ENCODE measurements around the gene AGO3.

Gene AGO3

DNA sequence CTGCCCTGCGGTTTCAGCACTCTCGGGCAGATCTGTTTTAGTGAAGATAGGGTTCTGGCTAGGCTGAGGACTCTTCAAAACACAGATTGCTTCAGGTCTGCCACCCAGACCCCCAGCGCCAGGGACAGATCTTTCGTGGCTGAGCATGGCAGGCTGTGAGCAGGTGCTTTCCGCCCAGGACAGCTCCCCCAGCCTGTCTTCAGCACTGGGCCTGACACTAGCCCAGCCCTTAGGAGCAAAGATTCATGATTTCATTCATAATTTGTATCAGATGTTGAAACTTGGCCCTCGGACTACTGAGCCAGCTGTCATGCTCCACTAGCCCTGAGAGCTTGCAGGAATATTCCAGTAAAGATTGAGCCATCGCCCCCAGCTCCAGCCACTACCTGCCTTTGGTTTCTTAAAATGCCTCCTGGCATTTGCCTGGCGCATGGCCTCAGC lies 163.7 kb downstream of the AGO3 start:
- peaks cover under 1% of the 10 kb centered on the region for H3K79me2 ChIP-seq (ENCODE audit: control insufficient read depth, insufficient read depth, low read length, poor library complexity)
- H3K14ac ChIP-seq (ENCODE audit: low read length), result no peak overlapping the region
- H3K4me3 ChIP-seq (ENCODE audit: low read depth, low read length), result no peak overlapping the region
- H4K12ac ChIP-seq (ENCODE audit: low read depth, low read length), result no peak overlapping the region
- H3K9me3 ChIP-seq (ENCODE audit: insufficient read depth, low read depth, low read length), result no peaks in the 10 kb centered on the region
- H3K4me1 ChIP-seq (ENCODE audit: control insufficient read depth in 1 of 2, insufficient read depth in 2 of 2, low read length in 2 of 2), result peaks cover under 1 to 1% of the 10 kb centered on the region in 2 experiments
- H3K4me2 ChIP-seq (ENCODE audit: low read length), result no peak overlapping the region
- H2AFZ ChIP-seq (ENCODE audit: insufficient read depth, low read length, poor library complexity), result no peak overlapping the region
- H3K18ac ChIP-seq (ENCODE audit: low read length), result no peak overlapping the region
- H2BK120ac ChIP-seq (ENCODE audit: insufficient read depth, low read length, poor library complexity), result no peak overlapping the region
- peaks cover 43 to 45% of the 10 kb centered on the region in 2 experiments for H3K36me3 ChIP-seq (ENCODE audit: control insufficient read depth in 1 of 2, insufficient read depth in 2 of 2, low read length in 2 of 2)
- H3K4ac ChIP-seq (ENCODE audit: low read depth, low read length), result no peak overlapping the region
- H4K8ac ChIP-seq (ENCODE audit: low read depth, low read length), result no peak overlapping the region
- no peak overlapping the region for H4K91ac ChIP-seq (ENCODE audit: low read depth, low read length)
- DNase-seq, result no peak
- no peaks in the 10 kb centered on the region for H3K79me1 ChIP-seq (ENCODE audit: low read length)
- H3K27ac ChIP-seq (ENCODE audit: low read depth, low read length), result no peak overlapping the region
- H3K9ac ChIP-seq (ENCODE audit: low read length), result no peak overlapping the region
- H2AK5ac ChIP-seq (ENCODE audit: low read length), result no peak overlapping the region
- no peak overlapping the region for H2BK12ac ChIP-seq (ENCODE audit: low read length)
- no peak overlapping the region for H2BK5ac ChIP-seq (ENCODE audit: low read depth, low read length, poor library complexity)
- H3K23ac ChIP-seq (ENCODE audit: low read length), result no peak overlapping the region
- WGBS (ENCODE audit: extremely low coverage, insufficient coverage, insufficient read length), result no CpG with 5 or more reads among the region's 8 CpGs
- H3K27me3 ChIP-seq (ENCODE audit: insufficient read depth, low read length), result no peaks in the 10 kb centered on the region

DNA sequence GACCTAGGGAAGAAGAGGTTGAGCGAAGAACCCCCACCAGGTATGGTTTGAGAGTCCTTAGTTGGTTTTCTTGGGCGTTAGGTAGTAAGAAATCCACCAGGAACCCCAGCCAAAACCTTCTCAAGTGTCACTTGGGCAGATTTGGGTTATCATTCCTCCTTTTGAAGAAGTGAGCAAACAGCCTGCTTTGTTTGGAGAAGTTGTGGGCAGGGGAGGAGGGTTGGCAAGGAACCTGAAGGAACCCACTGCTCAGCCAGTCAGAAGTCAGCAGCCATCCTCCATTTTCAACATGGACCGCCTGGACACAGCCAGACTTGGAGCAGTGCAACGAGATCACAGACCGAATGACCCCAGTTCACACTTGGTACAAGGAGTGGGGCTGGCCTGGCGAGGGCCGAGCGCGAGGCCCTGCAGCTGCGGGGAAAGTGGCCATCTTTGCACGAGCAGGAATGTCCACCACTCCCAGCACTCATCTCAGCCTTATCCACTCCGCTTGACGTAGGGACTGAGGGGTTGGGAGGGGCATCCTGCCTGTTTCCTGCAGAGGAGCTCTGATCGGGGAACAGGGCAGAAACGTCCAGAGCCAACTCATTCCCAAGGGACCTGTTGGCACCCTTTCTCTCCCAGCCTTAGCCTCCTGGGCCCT lies 165.0 kb downstream of the AGO3 start:
- Histone ChIP-seq H3K4me1 (ENCODE audit: control insufficient read depth in 1 of 2, insufficient read depth in 2 of 2, low read length in 2 of 2) (no peaks in the 10 kb centered on the region), H4K12ac (ENCODE audit: low read depth, low read length) (no peak overlapping the region), H2BK5ac (ENCODE audit: low read depth, low read length, poor library complexity) (no peak overlapping the region), H3K14ac (ENCODE audit: low read length) (no peak overlapping the region), H3K4me3 (ENCODE audit: low read depth, low read length) (no peak overlapping the region), H3K9me3 (ENCODE audit: insufficient read depth, low read depth, low read length) (no peaks in the 10 kb centered on the region), H2BK12ac (ENCODE audit: low read length) (no peak overlapping the region), H3K79me2 (ENCODE audit: control insufficient read depth, insufficient read depth, low read length, poor library complexity) (no peaks in the 10 kb centered on the region), H3K18ac (ENCODE audit: low read length) (no peak overlapping the region), H3K4ac (ENCODE audit: low read depth, low read length) (no peak overlapping the region), H2AFZ (ENCODE audit: insufficient read depth, low read length, poor library complexity) (no peak overlapping the region), H3K4me2 (ENCODE audit: low read length) (no peak overlapping the region), H2BK120ac (ENCODE audit: insufficient read depth, low read length, poor library complexity) (no peak overlapping the region), H3K23ac (ENCODE audit: low read length) (no peak overlapping the region), H2AK5ac (ENCODE audit: low read length) (no peak overlapping the region), H3K79me1 (ENCODE audit: low read length) (no peaks in the 10 kb centered on the region), H3K9ac (ENCODE audit: low read length) (no peak overlapping the region), H3K36me3 (ENCODE audit: control insufficient read depth in 1 of 2, insufficient read depth in 2 of 2, low read length in 2 of 2) (peaks cover 43 to 45% of the 10 kb centered on the region in 2 experiments), H4K8ac (ENCODE audit: low read depth, low read length) (no peak overlapping the region), H3K27me3 (ENCODE audit: insufficient read depth, low read length) (no peaks in the 10 kb centered on the region), H3K27ac (ENCODE audit: low read depth, low read length) (no peak overlapping the region), H4K91ac (ENCODE audit: low read depth, low read length) (no peak overlapping the region)
- no CpG with 5 or more reads among the region's 15 CpGs for WGBS (ENCODE audit: extremely low coverage, insufficient coverage, insufficient read length)
- no peak for DNase-seq

GRCh38 chr1:36096500-36097432 lies 165.9 kb downstream of the AGO3 start:
- Histone ChIP-seq H3K79me2 (ENCODE audit: control insufficient read depth, insufficient read depth, low read length, poor library complexity) (no peaks in the 10 kb centered on the region), H3K36me3 (ENCODE audit: control insufficient read depth in 1 of 2, insufficient read depth in 2 of 2, low read length in 2 of 2) (peaks cover 36 to 37% of the 10 kb centered on the region in 2 experiments), H3K14ac (ENCODE audit: low read length) (no peak overlapping the region), H3K4ac (ENCODE audit: low read depth, low read length) (no peak overlapping the region), H2BK12ac (ENCODE audit: low read length) (no peak overlapping the region), H3K4me1 (ENCODE audit: control insufficient read depth in 1 of 2, insufficient read depth in 2 of 2, low read length in 2 of 2) (no peaks in the 10 kb centered on the region), H2AK5ac (ENCODE audit: low read length) (no peak overlapping the region), H3K4me3 (ENCODE audit: low read depth, low read length) (no peak overlapping the region), H3K4me2 (ENCODE audit: low read length) (no peak overlapping the region), H4K12ac (ENCODE audit: low read depth, low read length) (no peak overlapping the region), H2AFZ (ENCODE audit: insufficient read depth, low read length, poor library complexity) (no peak overlapping the region), H3K79me1 (ENCODE audit: low read length) (no peaks in the 10 kb centered on the region), H2BK120ac (ENCODE audit: insufficient read depth, low read length, poor library complexity) (no peak overlapping the region), H2BK5ac (ENCODE audit: low read depth, low read length, poor library complexity) (no peak overlapping the region), H3K23ac (ENCODE audit: low read length) (no peak overlapping the region), H4K8ac (ENCODE audit: low read depth, low read length) (no peak overlapping the region), H3K9ac (ENCODE audit: low read length) (no peak overlapping the region), H4K91ac (ENCODE audit: low read depth, low read length) (no peak overlapping the region), H3K9me3 (ENCODE audit: insufficient read depth, low read depth, low read length) (no peaks in the 10 kb centered on the region), H3K27me3 (ENCODE audit: insufficient read depth, low read length) (no peaks in the 10 kb centered on the region), H3K18ac (ENCODE audit: low read length) (no peak overlapping the region), H3K27ac (ENCODE audit: low read depth, low read length) (no peak overlapping the region)
- DNase-seq, result no peak
- WGBS (ENCODE audit: extremely low coverage, insufficient coverage, insufficient read length), result no CpG with 5 or more reads among the region's 16 CpGs

DNA sequence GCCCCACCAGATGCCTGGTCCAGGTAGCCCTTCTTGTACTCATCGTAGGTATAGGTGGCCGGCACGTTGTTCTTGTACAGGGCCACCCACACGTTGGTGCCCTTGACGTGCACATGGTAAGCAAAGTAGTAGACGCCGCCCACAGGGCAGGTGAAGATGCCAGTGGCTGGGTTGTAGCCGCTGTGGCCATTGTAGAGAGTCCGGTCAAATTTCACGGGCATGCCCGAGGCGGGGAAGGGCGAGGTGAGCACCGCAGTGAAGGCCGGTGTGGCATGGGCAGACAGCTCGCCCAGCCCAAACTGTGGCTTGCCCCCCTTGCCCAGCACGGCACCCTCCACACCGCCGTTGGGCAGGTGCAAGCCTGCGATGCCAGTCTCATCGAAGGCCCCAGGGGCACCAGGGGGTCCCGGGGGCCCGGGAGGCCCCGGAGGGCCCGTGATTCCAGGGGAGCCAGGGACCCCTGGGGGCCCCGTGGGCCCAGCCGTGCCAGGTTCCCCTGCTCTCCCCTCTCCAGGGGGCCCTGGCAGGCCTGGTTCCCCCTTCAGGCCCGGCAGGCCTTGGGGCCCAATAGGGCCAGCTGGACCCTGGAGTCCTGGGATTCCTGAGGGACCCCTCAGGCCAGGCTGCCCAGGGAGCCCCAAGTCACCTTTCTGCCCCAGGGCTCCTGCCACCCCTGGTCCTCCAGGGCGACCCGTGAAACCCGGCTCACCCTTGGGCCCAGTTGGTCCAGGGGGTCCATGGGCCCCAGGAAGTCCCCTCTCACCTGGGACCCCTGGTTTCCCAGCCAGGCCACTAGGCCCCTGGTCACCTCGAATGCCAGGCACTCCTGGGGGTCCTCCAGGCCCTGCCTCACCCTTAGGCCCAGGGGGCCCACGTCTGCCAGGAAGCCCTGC lies 167.0 kb downstream of the AGO3 start:
- Histone ChIP-seq H4K91ac (ENCODE audit: low read depth, low read length) (no peak overlapping the region), H3K4me1 (ENCODE audit: control insufficient read depth in 1 of 2, insufficient read depth in 2 of 2, low read length in 2 of 2) (no peaks in the 10 kb centered on the region), H3K4me2 (ENCODE audit: low read length) (no peak overlapping the region), H2BK12ac (ENCODE audit: low read length) (no peak overlapping the region), H3K79me1 (ENCODE audit: low read length) (no peaks in the 10 kb centered on the region), H3K18ac (ENCODE audit: low read length) (no peak overlapping the region), H3K9me3 (ENCODE audit: insufficient read depth, low read depth, low read length) (no peaks in the 10 kb centered on the region), H3K4me3 (ENCODE audit: low read depth, low read length) (no peak overlapping the region), H4K8ac (ENCODE audit: low read depth, low read length) (peak overlapping the region; percentile 8), H4K12ac (ENCODE audit: low read depth, low read length) (no peak overlapping the region), H2BK5ac (ENCODE audit: low read depth, low read length, poor library complexity) (no peak overlapping the region), H3K9ac (ENCODE audit: low read length) (no peak overlapping the region), H2BK120ac (ENCODE audit: insufficient read depth, low read length, poor library complexity) (no peak overlapping the region), H3K27ac (ENCODE audit: low read depth, low read length) (no peak overlapping the region), H3K36me3 (ENCODE audit: control insufficient read depth in 1 of 2, insufficient read depth in 2 of 2, low read length in 2 of 2) (peaks cover 24 to 25% of the 10 kb centered on the region in 2 experiments), H3K23ac (ENCODE audit: low read length) (no peak overlapping the region), H2AK5ac (ENCODE audit: low read length) (no peak overlapping the region), H2AFZ (ENCODE audit: insufficient read depth, low read length, poor library complexity) (no peak overlapping the region), H3K4ac (ENCODE audit: low read depth, low read length) (no peak overlapping the region), H3K14ac (ENCODE audit: low read length) (no peak overlapping the region), H3K79me2 (ENCODE audit: control insufficient read depth, insufficient read depth, low read length, poor library complexity) (no peaks in the 10 kb centered on the region), H3K27me3 (ENCODE audit: insufficient read depth, low read length) (no peaks in the 10 kb centered on the region)
- DNase-seq, result no peak
- WGBS (ENCODE audit: extremely low coverage, insufficient coverage, insufficient read length), result no CpG with 5 or more reads among the region's 33 CpGs
